HG03095 (cell line): ENCODE results near the gene AFF4.
"Not testable (repeated sequence)": the region's sequence is repeated elsewhere in the genome, so short reads cannot be mapped to it uniquely, and the experiment has no call there.

Experiments
- ATAC-seq: cut with Tn5 transposase; IDR thresholded peaks from one replicate; pipeline ENCODE4 v1.9.1; 2021; ENCODE audit warnings: moderate library complexity; ENCODE audit not compliant: unreplicated experiment

The AFF4 gene

DNA sequence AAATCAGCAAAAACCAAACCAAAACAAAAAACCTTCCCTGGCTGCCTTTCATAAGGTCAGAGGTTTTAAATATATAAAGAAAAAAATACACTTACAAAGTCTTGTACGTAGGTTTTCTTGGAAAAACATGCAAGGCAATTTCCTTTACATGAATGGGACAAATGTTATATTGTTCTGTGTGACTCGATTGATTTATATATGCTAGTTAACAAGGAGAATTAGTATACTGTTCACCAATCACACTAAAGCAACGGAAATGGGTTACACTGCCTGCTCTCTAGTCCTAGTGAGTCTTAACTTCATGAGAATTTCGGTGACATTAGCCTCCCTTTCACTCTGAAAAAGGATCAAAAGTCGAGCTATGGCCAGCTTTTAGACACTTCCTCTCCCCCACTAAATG, 102.7 kb downstream of the AFF4 start:
- no peak for ATAC-seq

DNA sequence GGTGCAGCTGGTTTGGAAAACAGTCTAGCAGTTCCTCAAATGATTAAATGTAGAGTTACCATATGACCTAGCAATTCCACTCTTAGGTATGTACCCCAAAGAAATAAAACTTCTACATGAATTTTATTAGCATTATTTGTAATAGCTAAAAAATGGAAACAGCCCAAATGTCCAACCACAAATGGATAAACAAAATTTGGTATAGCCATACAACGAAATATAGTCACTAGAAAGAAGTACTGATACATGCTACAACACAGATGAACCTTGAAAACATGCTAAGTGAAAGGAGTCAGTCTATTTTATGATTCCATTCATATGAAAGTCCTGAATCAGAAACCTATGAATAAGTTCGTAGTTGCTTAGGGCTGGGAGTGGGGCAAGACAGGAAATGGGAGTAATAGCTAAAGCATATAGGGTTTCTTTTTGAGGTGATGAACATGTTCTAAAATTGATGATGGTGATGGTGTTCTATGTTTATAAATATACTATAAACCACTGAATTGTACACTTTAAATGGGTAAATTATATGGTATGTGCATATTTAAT, 103.5 kb downstream of the AFF4 start:
- ATAC-seq, result no peak

DNA sequence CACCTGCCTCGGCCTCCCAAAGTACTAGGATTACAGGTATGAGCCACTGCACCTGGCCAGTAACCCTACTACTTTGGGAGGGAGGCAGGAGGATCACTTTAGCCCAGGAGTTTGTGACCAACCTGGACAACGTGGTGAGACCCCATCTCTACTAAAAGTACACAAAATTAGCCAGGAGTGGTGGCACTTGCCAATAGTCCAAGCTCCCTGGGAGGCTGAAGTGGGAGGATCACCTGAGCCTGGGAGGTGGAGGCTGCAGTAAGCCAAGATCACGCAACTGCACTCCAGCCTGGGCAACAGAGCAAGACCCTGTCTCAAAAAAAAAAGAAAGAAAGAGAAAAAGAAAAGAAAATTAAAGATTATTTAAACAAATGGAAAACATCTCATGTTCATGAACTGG, 107.4 kb downstream of the AFF4 start:
- no peak for ATAC-seq

DNA sequence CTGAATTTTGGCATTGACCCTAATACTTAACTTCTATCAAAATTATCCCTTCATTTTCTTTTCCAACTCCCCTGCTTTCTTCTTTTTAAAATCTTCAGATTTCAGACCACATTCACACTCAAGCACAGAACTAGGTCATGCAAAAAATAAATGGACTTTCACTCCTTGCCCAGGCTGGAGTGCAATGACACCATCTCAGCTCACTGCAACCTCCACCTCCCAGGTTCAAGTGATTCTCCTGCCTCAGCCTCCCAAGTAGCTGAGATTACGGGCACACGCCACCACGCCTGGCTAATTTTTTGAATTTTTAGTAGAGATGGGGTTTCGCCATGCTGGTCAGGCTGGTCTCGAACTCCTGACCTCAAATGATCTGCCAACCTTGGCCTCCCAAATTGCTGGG, 108.4 kb downstream of the AFF4 start:
- ATAC-seq, result not testable (repeated sequence)

DNA sequence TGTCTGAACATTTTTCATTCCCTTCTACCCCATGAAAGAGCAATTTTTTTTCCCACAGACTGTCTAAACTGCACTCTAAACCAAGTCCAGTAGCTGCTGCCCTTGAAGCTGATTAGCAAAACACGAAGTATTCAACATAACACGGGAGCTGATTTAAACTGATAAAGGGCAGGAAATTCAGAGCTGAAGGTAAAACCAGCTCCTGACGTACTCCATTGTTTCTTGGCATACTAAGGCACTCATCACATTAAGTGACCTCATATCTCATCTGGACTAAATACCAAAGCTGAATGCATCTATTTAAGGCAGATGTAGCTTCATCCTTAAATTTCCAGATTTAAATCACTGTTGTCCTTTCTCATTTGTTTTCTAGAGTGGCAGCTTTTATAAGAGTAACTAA, 109.1 kb downstream of the AFF4 start:
- no peak for ATAC-seq

DNA sequence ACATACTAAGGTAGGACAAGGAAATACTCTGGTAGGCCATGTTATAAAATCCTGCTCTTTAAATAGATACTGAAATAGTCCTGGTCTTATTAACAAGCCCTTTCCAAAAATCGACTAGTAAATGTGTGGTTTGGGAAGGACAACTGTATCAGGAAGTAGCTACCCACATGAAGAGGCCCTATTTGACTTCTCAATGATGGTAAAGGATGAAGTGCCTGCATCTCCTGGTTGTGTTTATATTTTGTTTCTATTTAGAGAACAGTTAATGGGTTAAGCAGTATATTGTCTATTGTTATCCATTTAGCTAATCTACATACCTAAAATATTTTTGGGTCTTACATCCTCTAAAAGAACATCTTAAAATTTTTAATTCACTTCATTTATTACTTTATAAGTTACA, 109.6 kb downstream of the AFF4 start:
- no peak for ATAC-seq

DNA sequence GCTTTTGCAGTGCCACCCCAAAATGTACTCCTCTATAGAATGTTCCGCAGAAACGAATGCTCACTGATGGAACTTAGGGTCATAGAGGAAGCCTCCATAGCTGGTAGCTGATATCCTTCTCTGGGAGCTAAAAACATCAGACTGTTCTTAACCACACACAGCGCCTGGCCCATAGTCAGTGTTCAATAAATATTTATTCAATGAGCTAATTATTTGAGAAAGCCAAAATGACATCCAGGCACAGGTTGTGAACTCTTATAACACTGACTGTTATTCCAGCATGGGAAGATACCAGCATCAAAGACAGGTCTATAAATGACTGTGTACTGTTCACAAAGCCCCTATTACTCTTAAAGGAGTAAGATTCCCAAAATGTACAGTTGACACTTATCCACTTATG, 110.1 kb downstream of the AFF4 start:
- no peak for ATAC-seq

DNA sequence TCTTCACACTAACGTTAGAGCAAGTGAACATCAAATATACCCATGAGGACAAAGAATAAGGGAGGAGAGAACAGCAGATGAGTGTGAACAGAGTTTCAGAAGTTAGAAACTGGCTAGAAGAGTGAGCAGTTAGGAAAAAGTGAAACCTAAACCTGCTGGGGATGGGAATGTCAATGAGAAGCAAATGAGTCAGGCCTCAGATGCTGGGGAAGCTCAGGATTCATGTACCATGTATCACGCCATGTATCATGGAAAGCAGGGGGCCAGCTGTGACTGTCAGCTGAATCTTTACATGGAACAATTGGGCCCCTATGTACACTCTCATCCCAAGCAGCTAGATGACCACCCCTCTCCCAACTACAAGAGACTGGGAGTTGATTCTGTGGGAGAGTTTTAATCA, 113.4 kb downstream of the AFF4 start:
- ATAC-seq, result no peak

DNA sequence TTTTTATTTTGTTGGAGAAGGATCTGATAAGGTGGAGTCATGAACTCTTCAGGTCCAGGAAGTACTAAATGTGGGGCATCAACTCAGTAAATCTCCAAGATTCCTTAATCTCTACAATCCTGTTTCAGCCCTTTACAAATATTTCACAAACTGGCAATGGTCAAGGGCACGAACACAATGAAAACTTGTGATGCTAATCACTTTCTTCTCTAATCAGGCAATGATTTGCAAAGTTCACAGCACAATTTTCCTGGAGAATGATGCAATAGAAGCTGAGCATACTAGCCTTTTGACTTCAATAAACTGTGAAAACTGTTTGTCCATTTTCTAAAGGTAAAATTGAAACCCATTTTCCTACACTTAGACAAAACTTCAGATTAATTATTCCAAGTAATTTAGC, 114.1 kb downstream of the AFF4 start:
- no peak for ATAC-seq

DNA sequence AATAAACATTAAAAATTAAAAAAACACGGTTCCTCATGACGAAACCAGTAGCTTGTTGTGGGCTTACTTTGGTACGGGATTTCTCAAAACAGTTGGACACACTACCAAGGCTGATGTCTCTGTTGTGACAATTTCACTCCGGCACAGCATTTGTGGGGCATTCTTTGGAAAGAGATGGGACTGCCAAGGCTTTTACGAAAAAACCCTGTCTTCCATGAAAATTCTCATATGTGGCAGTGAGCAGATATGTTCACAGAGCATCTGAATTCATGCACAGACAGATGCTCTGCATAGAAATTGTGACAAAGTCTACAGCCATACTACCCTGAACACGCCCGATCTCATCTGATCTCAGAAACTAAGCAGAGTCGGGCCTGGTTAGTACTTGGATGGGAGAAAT, 115.2 kb downstream of the AFF4 start:
- ATAC-seq, result no peak

DNA sequence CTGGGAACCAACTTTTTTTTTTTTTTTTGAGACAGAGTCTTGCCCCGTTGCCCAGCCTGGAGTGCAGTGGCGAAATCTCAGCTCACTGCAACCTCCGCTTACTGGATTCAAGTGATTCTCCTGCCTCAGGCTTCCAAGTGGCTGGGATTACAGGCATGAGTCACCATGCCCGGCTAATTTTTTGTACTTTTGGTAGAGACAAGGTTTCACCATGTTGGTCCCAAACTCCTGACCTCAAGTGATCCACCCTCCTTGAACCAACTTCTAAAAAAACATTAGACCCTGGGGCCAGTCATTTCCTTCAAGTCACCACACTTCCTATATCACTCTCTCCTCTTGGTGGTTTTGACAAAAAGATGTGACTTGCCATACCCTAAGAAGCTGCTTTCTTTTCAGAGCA, 122.1 kb downstream of the AFF4 start:
- ATAC-seq, result no peak

DNA sequence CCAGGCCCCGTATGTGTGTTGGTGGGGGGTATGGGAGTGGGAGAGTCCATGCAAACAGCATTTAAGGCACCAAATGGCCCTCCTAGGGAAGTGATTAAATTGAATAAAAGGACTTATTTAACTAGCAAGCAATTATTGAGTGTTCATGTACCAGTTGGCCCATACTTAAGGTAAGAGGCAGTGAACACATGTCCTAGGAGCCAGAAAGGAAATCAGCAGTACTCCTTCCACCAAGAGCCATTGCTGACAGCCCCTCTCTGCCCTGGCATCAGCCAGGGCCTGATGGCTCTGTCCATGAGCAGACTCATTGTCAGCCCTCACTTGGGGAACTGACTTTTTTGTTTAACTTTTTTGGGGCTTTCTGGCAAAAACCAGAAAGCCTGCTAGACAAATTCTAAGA, 122.5 kb downstream of the AFF4 start:
- ATAC-seq, result no peak

DNA sequence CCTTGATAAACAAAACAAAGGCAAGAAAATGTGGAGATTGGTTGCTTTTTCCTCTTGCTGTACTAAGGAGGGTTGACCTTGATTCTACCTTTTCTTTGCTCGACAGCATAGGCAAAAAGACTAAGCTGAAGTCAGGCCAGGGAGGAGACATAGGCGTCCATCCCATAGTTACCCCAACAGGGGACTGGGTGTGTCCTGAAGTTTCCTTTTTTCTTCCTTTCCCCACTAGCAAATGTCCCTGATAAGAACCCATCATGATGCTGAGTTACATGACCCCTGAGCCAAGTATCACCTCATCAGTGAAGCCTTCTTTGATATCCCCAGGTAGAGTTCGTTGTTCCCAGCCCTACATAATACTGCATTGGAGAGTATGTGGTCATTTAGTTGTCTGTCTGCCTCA, 123.1 kb downstream of the AFF4 start:
- no peak for ATAC-seq

DNA sequence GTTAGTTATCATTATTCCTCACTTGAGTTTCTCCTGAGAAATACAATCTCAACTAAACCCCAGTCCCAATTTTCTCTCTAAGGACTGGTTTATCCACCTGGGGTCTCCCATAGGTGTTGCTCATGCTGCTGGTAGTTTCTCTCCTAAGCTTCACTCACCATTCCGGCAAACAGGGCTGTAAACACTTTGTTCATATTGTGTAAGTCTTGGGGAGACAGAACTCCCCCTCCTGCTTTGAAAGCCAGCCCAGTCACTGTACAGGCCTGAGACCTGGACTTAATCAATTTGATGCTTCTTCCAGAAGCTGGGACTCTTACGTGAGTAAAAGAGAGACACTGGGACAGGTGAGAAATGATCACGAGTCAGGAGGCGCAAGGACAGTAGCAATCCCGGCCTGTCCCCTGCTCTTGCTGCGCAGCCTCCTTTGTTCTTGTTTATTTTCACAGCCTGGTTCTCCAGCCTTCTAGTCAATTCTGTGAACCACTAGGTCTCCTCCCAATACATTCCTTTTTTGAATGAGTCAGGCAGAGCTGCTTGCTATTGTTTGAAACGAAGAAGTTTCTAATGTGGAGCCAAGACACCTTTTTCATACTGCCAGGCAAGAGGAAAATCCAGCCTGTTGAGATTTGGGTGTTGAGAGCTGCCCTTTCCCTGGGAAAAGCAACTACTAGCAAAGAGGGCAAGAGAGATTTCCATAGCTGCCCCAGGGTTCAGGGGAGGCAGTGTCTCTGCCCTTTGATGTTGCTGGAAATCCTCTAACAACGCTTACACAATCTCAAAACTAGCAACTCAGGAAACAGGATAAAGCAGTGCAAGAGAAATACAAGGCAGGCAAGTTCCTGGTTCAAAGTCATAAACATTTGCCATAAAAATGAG, 123.8 kb downstream of the AFF4 start:
- no peak for ATAC-seq

DNA sequence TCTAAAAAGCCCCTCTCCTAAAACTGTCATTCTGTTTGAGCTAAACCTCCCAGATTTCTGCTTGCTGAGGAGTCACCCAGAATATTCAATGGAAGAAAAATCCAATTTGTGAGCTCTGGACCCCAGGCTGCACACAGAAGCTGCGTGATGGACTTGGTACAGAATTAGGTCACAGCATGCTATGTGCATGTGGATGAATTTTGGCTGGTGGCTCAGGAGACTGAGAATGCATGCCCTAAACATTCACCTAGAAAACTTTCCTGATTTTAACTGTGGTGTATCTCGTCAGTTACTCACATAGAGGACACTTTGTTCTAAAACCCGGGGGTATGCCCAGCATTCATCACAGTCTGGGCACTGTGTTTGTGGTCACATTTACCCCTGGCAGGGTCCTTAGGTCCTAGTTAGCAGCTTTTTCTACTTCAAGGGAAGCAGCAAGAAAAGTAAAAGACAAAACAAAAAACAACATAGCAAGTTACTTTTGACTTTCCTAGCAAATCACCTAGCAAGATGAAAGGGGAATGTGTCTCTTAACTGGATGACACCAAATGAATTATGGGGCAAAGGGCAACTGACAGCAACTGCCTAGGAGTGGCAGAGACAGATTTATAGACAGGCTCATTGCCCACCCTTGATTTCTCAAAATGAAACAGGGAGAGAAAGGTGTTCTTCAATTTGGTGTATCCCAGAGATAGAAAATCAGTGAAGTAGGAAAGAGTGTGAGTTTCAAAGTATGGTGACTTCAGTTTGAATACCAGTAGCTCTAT, 124.7 kb downstream of the AFF4 start:
- no peak for ATAC-seq

DNA sequence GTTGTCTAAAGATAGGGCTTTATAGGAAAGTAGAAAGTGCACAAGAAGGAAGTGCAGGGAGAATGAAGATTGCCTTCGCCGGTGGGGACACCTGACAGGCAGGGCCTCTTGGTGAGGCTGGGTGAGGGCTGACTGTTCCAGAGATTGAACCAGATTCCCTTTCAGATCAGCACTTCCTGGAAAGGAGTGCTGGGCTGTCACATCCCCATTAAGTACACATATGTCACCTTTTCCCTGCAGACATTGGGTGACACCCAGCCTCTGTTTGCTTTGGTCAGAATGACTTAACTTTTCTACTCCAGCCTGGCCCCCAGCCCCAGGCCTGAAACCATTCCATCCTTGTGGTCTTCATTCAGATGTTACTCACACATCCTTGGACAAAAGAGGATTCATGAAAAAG, 125.6 kb downstream of the AFF4 start:
- ATAC-seq, result no peak

DNA sequence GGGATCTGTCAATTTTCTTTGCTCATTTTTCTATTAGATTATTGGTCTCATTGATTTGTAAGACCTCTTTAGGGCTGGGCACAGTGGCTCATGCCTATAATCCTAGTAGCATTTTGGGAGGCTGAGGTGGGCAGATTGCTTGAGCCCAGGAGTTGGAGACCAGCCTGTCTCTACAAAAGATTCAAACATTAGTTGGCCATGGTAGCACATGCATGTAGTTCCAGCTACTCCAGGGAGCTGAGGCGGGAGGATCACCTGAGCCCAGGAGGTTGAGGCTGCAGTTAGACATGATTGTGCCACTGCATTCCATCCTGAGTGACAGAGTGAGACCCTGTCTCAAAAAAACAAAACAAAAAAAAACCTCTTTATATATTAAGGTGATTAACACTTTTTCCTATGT, 126.6 kb downstream of the AFF4 start:
- ATAC-seq, result no peak

DNA sequence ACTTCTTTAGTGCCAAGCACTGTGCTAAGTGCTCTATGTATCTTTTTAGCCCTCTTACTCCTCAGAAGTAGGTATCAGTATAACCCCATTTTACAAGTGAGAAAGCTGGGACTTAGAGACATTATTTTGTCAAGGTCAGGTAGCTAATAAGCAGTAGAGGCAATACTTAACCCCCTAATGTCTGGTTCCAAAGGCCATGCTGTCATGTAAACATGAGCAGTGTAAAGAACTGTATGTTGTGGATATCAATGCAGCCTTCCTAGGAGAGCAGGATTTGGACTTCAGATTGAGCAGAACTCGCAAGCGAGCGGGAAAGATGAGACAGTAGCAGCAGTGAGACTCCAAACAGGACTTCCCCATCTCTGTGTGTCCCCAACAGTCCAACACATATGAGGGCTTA, 129.4 kb downstream of the AFF4 start:
- ATAC-seq, result no peak

DNA sequence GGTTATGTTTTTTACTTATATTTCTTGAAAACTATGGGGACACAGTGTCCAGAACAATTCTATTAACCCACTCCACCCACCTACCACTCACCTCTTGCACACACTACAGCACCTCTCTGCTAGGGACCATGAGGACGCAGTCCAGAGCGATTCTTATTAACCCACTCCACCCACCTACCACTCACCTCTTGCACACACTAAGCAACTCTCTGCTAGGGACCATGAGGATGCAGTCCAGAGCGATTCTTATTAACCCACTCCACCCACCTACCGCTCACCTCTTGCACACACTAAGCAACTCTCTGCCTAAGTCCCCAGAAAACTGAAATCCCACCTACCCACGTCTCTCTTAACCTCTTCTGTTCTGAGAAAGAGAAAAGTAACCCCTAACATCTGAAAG, 130.8 kb downstream of the AFF4 start:
- no peak for ATAC-seq

DNA sequence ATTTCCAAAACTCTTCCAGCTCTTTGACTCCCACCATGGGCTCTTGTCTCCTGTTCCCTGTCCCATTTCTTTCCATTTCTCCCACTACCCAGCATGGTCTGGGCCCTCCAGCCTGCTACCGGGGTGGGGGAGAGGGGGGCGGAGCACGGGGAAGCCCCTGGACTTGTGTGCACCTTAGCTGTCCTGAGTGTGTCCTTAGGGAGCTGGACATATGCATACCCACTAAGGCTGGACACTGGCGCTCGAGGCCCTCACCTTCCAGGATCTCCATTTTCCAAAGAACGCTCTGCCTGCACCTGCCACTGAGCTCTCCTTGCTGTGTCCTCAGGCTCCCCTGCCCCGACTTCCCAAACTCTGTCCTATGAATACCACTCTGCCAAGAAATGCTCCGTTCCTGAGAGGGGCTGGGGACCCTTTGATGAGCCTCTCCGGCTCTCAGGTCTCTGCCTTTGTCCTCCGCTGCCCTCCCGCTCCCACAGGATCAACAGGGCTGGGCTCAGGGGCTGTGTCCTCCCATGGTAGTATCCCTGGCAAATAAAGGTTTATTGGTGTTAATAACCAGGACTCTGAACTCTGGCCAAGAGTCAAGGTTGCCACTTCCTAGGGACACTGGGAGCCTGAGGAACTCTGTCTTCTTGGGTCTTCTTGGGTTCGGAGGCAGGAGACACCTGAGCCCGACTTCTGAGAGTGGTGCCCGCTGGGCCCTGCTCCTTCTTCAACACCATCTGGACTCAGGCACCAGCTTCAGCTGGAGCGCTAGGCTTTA, 132.2 kb downstream of the AFF4 start:
- ATAC-seq, result no peak

DNA sequence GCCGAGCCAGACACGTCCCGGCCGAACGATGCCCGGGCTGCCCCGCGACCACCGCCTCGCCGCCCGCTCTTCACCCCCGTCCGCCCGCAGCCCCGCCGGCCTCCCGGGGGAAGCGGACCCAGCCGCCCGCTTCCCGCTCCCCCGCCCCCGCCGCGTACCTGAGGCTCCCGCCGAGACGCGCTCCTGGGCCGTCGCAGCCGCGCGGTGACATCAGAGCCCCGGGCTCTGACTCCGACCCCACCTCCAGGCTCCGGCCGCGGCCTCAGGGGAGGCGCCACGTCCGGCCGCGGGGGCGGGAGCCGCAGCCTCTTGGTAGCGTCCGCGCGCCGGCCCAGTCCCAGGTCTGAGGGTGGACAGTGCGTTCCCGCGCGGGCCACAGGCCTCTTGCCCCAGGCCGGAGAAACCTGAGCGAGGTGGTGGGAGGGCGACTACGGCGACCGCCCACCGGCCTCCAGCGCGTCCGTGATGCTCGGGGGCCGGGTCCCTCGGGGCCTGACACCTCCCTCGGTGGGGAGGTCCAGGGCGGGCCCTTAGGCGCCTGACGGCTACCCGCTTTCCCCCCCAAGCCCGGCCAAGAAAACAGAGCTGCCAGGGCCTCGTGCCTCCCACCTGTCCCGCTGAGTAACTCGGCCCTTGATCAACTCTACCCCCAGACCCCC, 132.9 kb downstream of the AFF4 start, which contains the start of gene SHROOM1:
Gene SHROOM1, minus strand, starts transcription at position 212 of the 659 bp plus-strand sequence. CDS start 4,507 bp downstream, outside the sequence.
- ATAC-seq, result peak; percentile 72
